ELF-1 (cell line): ENCODE measurements around the gene CLIP1.
"Not testable (repeated sequence)": the region's sequence is repeated elsewhere in the genome, so short reads cannot be mapped to it uniquely, and the experiment has no call there.

Source experiments
- DNase-seq: peaks from one replicate; pipeline ENCODE4 v3.0.0-alpha.2; 2016; ENCODE audit warnings: low read depth, low spot score

The CLIP1 gene

DNA sequence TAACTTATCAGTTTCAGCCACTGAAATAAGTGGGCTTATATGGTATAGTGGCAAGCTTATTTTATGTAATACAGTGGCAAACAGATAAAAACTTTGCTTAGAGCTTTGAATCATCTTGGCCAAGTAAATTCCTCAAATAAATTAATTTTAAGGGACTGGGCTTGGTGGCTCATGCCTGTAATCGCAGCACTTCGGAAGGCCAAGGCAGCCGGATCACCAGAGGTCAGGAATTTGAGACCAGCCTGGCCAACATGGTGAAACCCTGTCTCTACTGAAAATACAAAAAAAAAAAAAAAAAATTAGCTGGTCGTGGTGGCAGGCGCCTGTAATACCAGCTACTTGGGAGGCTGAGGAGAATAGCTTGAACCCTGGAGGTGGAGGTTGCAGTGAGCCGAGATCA, 24.5 kb downstream of the CLIP1 start:
- not testable (repeated sequence) for DNase-seq

- peak; percentile 40 for DNase-seq
Measured at GRCh38 chr12:122395319-122395718, 27.1 kb downstream of the CLIP1 start.

DNA sequence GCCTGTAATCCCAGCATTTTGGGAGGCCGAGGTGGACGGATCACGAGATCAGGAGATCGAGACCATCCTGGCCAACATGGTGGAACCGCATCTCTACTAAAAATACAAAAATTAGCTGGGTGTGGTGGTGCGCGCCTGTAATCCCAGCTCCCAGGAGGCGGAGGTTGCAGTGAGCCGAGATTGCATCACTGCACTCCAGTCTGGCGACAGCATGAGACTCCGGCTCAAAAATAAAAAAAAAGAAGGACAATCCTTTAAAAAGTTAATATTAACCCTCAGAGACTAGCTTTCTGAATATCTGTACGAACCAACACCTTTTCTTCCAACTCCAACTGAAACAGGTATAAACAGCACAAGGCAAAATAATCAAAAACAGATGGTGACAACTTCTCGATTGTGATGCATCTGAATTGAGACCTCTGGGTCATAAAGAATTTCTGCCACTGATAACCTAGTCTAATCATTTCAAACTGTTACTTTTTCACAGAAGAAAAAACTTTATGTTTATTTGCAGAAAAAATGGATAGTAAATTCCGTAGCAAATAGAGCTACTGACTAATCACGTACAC, 27.8 kb downstream of the CLIP1 start:
- no peak for DNase-seq

DNA sequence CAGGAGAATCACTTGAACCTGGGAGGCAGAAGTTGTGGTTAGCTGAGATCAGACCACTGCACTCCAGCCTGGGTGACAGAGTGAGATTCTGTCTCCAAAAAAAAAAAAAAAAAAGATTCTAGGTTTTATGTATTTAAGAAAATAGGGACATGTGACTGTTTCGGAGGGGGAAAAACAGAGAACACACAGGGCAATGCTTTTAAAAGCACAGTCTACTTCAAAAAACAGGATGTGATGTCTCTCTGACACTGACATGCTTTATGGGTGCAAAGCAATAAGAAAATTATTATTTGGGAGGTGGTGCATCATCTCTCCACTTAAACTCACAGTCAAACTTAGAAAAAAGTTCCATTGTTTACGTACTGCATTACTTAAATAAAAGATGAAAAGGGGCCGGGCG, 28.7 kb downstream of the CLIP1 start:
- no peak for DNase-seq

DNA sequence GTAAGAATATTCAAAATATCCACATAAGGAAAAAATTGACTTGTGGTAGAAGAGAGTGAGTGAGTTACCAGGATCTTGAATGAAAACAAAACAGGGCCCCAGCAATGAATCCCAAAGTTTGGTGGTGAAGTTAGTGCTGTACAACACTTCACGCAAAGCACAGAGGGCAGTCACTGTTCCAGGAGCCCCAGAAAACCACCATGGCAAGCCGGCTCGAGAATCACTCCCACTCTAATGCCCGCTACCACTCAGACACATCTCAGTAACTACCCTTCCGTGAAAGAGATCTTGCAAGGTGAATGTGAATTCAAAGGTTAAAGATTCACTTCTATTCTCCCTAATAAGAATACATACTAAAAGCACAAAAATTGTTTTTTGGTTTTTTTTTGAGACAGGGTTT, 30.1 kb downstream of the CLIP1 start:
- no peak for DNase-seq

DNA sequence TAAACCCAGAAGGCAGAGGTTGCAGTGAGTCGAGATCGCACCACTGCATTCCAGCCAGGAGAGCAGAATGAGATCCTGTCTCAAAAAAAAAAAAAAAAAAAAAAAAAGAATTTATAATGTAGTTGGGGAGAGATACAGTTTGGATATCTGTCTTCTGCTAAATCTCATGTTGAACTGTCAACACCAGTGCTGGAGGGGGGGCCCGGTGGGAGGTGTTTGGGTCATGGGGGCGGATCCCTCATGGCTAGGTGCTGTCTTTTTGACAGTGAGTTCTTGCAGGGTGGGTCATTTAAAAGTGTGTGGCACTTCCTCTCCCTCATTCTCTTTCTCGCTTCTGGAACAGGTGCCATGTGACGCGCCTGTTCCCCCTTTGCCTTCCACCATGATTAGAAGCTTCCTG, 32.8 kb downstream of the CLIP1 start:
- DNase-seq: peak; percentile 29

DNA sequence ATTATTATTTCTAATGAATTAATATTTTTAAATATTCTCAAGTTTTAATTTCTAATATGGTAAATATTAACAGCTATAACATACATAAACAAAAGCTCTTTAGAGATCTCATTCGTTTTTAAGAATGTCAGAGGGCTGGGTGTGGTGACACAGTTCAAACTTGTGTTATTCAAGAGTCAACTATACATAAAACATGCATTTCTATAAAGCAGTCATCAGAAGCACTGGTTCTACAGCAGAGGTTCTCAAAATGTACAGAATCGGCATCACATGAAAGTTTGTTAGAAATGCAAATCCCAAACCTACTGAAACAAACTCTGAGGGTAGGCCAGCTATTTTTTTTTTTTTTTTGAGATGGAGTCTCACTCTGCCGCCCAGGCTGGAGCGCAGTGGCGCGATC, 34.6 kb downstream of the CLIP1 start:
- DNase-seq: no peak

DNA sequence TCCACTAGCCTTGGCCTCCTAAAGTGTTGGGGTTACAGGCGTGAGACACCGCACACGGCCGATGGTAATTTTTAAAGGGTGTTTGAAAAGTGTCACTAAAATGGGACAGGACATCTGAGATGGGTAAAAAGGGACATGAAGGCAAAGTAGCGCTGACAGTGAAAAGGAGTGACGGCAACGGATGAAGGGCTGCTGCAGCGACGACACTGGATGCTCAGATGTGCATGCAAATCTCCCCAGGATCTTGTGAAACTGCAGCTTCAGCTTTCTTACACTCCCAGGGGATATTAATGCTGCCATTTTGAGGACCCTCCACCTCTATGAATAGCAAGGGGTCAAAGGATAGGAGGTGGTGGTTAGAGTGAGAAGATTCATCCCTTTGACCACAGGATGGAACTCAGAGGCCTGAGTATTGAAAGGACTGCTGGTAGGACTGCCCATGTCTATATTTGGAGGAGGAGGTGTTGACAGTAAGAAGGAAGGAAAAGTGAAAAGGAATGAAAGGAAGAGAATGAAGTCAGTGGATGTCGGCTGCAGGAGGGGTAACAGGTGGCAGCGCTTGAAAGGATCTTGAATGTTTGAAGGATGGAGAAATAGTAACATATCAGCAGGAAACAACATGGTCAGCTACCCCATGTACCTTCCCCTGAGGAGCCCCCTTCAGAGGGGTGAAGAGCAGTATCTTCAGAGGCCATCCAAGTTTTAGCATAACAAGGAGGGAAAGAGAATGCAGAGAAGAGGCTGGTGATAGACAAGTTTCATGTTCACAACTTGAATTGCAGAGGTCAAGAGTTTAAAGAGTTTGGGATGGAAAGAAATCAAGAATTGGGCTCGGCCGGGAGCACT, 37.1 kb downstream of the CLIP1 start:
- DNase-seq: no peak

- DNase-seq: no peak
Measured at GRCh38 chr12:122382919-122383350, 39.5 kb downstream of the CLIP1 start.

DNA sequence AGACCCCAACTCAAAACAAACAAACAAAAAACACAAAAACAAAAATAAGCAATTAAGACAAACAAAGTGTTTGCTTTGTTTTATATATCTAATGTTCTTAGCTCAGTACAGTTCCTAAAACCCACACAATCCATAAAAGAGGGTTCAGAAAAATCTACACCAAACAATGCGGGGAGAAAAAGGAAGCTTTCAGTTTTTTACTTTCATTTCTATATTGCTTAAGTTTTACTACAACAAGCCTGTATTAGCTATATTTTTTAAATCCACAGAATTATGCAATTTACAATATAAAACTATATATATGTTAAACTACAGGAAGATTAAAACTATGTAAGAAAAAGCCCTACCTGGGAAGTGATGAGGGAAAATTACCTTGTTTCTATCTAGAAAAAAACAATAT, 41.4 kb downstream of the CLIP1 start:
- no peak for DNase-seq

GRCh38 chr12:122376751-122377150, 45.7 kb downstream of the CLIP1 start:
- DNase-seq: not testable (repeated sequence)

DNA sequence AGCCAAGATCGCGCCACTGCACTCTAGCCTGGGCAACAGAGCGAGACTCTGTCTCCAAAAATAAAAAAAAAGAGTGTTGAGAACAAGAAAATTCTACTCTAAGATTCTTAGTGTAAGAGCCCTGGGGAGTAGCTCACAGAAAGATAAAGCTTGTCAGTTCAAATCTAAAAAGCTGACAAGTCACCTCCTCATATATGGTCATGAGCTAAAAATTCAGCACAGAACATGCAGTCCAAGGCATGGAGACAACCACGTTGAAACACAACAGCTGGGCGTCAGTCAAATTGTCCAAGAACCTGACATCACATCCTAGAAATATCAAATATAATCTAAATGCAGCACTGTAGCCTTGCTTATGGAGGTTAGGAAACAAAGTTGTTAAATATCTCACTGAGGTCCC, 47.8 kb downstream of the CLIP1 start:
- no peak for DNase-seq

GRCh38 chr12:122371475-122372045, 50.9 kb downstream of the CLIP1 start:
- DNase-seq: no peak

DNA sequence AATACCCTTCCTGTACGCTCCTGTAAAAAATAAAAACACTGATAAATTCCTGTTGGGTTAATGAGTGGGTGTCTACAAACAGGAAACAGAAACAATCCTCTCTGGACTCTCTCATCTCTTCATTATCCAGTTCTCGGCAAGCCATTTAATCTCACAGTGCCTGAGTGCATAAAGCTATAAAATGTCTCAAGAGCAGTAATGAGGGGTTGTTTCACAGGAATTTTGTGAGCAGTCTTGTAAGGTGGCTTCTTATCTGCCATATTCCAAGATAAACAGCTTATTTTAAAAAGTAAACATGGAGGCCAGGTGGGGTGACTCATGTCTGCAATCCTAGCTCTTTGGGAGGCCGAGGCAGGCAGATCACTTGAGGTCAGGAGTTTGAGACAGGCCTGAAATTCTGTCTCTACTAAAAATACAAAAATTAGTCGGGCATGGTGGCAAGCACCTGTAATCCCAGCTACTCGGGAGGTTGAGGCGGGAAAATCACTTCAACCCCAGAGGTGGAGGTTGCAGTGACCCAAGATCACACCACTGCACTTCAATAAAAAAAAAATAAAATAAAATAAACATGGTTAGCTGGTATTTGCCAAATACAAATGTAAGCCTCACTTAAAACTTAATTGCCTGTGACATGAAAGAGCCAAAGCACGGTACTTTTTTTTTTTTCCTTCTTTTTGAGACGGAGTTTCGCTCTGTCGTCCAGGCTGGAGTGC, 54.0 kb downstream of the CLIP1 start:
- peak; percentile 37 for DNase-seq

DNA sequence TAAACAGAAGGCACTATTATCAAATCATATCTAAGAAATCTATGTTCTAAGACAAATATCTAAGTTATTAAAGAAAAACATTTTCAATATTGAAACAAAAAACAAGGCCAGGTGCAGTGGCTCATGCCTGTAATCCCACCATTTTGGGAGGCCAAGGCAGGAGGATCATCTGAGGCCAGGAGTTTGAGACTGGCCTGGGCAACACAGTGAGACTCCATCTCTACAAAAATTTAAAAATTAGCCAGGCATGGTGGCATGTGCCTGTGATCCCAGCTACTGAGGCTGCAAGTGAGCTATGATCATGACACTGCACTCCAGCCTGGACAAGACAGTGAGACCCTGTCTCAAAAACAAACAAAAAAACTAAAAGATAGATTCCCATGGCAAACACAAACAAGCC, 54.8 kb downstream of the CLIP1 start:
- not testable (repeated sequence) for DNase-seq

DNA sequence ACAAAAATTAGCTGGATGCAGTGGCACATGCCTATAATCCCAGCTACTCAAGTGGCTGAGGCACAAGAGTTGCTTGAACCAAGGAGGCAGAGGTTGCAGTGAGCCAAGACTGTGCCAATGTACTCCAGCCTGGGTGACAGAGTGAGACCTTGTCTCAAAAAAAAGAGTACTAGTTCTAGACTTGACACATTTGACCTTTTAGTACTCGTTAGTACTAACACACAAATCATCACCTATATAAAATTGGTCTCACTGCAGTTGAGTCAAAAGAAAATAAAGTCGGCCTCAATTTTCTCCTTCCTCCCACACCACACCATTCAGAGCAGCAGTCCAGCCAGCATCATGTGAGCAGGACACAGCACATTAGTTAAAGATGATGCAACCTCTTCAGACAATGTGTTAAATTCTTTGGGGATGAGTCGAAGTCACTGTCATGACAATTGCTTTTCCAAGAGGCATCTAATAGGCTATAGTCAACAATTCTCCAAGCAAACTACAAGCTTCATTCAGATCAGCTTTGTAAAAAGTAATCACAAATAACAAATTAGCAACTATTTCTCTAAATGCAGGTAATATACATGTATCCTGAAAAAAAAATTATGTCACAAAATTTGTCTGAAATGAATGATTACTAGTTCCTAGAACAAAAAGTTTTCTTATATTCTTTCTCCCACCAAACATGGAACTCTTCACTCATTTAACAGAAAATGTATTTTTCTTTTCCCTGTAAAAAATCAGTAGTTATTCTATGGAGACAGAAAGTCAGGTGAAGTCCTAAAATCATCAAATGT, 55.6 kb downstream of the CLIP1 start:
- DNase-seq: peak; percentile 65

DNA sequence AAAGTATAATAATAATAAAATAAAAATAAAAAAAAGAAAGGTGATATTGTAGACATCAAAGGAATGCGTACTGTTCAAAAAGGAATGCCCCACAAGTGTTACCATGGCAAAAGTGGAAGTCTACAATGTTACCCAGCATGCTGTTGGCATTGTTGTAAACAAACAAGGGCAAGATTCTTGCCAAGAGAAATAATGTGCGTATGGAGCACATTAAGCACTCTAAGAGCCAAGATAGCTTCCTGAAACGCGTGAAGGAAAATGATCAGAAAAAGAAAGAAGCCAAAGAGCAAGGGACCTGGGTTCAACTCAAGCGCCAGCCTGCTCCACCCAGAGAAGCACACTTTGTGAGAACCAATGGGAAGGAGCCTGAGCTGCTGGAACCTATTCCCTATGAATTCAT, 57.2 kb downstream of the CLIP1 start:
- DNase-seq: not testable (repeated sequence)

DNA sequence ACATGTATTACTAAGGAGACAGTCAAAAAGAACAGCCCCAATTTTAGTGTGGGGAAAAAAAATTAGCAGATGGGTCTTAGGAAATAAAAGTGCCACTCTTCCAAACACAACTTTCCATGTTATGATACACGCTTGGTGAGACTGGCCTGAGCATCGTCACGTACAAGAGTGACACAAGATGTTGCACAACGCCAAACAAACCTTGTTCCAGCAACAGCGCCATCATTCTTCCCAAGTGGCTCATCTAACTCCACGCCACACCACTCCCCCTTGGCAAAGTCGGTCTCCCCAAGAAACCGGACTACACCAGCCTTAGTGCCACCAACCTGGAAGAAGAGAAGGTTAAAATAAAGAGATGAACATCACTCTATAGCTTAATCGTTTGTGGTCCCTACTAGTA, 58.7 kb downstream of the CLIP1 start:
- no peak for DNase-seq

DNA sequence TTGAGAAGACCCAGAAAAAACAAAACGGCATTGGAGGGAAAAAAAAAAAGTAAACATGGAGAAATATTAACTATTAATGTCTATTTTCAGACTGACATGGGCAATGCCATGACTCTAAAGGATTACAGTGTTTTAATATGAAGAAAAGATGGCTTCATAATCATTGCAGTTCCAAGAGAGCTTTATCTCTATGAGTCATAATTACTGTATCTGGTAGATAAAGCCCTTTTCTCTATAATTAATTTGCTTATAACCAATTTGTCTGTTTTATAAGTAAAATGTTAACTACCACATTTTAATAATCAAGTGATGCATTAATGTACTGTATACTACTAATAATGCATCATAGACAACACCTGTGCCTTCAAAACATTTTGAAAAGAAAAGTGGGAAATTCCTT, 59.7 kb downstream of the CLIP1 start:
- DNase-seq: no peak

DNA sequence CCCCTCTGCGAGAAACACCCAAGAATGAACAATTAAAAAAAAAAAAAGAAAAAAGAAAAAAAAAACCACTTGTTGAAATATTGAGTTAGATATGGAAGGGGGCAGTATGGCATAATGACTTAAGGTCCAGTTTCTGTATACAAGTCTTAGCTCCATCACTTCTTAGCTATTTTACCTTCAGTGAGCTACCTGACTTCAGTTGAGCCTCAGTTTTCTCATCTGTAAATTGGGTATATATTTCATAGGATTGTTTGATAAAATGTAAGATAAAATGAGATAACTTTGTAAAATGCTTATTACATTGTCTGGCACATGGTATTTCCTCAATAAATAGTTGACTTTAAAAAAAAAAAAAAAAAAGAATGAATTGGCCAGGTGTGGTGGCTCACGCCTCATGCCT, 64.1 kb downstream of the CLIP1 start:
- not testable (repeated sequence) for DNase-seq

- not testable (repeated sequence) for DNase-seq
Measured at GRCh38 chr12:122357536-122357935, 64.9 kb downstream of the CLIP1 start.
